H54 (cell line): Measurements from ENCODE around the gene TCEAL6.
"Not testable (repeated sequence)": the region's sequence is repeated elsewhere in the genome, so short reads cannot be mapped to it uniquely, and the experiment has no call there.

Source experiments
- DNase-seq: peaks from one replicate; pipeline ENCODE4 v3.0.0; 2011; ENCODE audit warnings: low spot score, mixed read lengths; ENCODE audit not compliant: insufficient read length
- FAIRE-seq: peaks from 3 replicates; lab custom pipeline; 2011; peaks lifted over from hg19 to GRCh38; lab: Jason Lieb, UNC
- POLR2A ChIP-seq: IDR thresholded peaks from 2 replicates; pipeline ENCODE4 v1.6.1; 2011; ENCODE audit warnings: low read depth, mild to moderate bottlenecking, low read length

Gene TCEAL6

DNA sequence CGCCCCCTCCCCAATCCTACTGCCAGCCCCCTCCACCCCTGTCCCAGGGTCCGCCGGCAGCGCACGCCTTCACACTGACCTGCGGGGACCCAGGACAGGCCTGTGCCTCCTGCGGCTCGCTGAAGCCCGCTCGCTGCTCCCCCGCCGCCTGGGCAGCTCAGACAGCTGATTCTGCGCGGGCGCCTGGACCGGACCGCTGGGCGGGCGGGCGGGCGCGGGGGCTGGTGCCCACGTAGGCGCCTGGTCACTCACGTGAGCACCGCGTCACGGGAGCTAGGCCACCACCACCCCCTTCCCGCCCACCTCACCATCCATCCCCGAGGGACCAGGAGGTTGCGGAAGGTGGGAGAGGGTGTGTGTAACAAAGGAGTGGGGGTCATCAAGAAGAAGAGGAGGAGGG, at the start of gene TCEAL6:
Gene TCEAL6, minus strand, starts transcription at position 208 of the 400 bp plus-strand sequence.
- not testable (repeated sequence) for DNase-seq, FAIRE-seq

DNA sequence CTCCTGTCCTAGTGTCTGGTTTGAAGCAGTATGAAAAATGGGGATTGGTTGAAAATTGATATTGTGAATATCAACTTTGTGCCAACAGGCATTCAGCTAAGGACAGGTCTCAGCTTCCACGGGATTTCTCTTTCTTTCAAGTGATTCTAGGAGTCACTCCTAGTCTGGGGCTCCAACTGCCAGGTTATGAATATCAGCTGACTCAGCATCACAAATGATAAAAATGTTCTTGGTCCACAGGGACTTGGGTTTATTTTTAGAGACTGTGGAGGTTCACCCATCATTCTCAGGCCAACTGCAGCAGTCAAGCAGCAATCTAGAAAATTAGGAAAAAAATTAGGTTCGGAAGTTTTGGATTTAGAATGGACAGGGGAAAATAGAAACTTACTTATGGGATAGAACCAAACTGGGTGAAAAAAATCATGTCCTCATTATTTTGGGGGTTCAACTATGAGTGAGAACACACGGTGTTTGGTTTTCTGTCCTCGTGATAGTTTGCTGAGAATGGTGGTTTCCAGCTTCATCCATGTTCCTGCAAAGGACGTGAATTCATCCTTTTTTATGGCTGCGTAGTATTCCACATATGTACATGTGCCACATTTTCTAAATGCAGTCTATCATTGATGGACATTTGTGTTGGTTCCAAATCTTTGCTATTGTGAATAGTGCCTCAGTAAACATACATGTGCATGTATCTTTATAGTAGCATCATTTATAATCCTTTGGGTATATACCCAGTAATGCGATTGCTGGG, 43.9 kb upstream of the TCEAL6 start:
- no peak for FAIRE-seq
- DNase-seq: no peak
- no peak for TF ChIP-seq POLR2A

DNA sequence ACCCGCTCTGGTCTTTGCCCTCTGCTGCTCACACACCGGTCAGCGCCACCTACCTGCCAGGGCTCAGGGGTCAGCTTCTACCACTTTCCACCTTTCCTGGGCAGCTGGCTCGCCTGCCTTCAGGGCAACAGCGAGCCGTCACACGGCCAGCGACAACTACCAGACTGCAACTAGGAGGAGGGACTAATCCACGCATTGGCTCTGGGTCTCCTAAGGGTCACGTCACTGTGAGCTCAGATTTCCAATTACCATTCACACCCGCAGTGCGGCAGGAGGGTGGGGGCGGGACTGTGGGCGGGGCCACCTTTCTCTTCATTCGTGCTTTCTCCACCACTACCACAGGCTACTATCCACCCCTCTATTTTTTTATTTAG, 13.5 kb upstream of the TCEAL6 start, which contains the start of gene BEX5:
Gene BEX5, minus strand, starts transcription at position 172 of the 374 bp plus-strand sequence. CDS start 1,712 bp downstream, outside the sequence.
- FAIRE-seq (no peak), DNase-seq (no peak)
- no peak for TF ChIP-seq POLR2A

DNA sequence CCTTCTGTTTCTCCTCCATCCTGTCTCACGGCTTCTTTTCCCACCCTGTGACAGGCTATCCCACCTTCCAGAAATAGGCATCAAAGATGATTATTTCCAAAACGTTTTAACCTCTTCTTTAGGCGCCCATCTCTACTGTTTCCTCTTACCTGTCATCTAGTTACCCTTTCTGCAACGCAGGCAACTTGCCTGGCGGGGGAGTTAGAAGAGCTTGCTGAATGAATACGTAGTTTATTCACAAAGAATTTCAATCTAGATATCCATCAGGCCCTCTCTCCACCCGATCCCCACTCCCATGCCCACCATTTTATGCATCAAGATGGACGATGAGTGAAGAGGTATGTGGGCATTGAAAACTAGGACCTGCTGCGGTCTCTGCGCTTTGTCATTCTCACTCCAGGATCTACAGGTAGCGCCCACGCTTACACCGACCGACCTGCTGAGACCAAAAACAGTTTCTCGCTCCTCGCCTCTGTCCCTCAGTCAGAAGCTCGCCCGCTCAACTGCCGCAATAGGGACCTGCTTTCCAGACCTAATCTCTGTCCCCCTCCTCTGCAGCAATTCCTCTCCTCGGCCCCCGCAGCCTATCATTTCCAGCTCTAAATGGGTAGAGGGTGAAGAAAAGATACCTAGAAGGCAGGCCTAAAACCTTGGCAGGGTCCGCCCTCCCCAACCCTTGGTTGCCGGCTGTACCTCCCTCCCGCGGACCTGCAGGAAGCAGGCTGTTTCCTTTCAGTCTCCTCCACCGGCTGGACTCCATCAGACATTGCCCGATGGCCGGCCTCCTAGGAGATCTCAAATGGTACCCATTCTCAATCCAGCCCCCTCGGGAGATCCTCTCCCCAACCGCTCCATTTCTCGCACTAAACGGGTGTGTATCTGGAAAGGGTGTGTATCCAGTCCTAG, 12.9 kb upstream of the TCEAL6 start:
- no peak for FAIRE-seq
- DNase-seq: no peak
- TF ChIP-seq POLR2A: no peak

DNA sequence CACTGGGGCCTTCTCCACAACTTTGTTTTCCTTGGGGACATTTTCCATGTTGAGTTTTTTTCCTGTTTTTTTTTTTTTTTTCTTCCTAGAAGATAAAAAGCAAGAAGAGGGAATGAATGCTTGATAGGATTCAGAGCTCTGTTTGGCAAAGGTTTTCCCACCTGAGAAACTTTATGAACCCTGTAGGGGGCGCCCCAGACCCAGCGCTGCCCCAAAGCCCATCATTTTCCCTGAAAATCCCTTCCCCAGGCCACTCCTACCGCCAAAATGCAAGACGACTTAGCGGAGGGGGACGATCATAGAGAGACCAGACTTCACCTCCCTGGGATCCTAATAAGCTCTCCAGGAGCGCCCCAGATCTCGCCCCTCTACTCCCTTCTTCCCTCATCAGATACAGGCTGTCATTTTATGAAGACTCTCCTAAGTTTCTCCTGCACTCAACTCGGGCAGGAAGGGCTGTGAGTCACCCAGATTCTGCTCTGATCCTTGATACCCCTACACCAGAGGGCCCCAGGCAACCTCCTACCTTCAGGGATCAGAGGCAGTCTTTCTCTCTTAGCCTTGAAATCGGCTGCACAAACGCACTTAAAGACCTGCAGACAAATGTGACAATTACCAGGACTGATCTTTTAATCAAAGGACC, 12.1 kb upstream of the TCEAL6 start:
- DNase-seq (no peak), FAIRE-seq (no peak)
- TF ChIP-seq POLR2A: no peak

DNA sequence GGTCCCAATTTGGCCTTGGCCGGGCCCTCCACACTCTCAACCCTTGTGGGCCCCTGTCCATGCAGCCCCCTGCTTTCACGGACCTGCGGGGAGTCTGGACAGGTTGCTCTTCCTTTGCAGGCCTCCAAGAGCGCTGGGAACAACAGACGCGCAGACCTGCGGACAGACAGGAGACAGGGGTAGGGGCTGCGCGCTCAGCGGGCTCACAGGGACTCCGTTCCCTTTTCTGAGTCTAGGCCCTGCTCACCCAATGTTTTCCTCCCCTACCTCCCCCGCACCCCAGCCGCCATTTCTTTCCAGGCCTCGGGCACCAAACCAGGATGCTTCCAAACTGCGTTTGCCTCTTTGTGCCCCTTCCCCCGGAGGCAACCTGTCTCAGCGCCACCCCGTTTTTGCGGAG, 650 bp downstream of the TCEAL6 start:
- DNase-seq, FAIRE-seq: not testable (repeated sequence)

DNA sequence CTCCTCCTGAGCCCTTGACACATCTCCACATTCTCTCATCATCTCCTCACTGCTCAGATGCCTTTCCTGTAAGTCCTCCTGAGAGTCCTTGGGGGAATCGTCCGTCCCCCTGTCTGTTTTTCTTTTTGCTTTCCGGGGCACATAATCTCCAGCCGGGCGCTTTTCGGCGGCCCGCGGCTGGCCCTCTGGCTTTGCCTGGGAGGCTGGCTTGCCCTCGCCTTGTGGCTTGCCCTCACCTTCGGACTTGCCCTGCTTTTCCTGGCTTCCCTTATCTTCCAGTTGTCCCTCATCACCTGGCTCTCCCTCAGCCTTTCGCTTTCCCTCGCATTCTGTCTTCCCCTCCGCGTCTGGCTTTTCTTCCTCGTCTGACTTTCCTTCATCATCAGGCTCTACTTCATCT, 1.4 kb downstream of the TCEAL6 start:
- not testable (repeated sequence) for DNase-seq, FAIRE-seq

DNA sequence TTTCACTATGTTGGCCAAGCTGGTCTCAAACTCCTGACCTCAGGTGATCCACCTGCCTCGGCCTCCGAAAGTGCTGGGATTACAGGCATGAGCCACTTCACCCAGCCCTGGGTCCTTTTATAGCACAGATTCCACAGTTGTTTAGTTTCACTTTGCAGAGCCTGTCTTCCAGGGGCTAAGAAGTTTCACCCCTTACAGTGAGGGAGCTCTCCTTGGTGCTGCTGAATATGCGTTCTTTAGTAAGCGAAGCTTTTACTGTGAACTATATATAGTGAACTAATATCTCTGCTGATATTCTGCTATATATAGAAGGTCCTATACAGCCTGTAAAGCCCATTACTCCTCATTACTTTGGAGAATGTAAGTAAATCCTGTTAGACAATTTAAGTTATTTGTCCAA, 4.2 kb downstream of the TCEAL6 start:
- TF ChIP-seq POLR2A: no peak
- no peak for FAIRE-seq
- DNase-seq: no peak

DNA sequence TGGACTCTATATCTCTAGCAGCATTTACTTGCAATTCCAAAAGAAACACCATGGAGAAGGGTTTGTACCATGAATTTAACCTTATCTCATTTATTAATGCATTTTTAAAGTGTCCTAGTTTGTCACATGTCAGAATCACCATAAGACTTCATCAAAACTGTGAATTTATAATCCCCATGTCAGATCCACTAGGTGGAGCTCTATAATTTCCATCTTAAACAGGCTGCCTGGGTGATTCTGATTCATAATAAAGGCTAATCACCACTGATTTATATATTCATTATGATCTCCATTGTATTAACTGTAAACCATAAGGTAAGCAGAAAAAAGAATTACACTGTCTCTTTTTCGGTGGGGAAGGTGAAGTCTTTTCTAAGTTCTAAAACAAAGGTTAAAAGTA, 12.8 kb downstream of the TCEAL6 start:
- FAIRE-seq (no peak), DNase-seq (no peak)
- TF ChIP-seq POLR2A: no peak

DNA sequence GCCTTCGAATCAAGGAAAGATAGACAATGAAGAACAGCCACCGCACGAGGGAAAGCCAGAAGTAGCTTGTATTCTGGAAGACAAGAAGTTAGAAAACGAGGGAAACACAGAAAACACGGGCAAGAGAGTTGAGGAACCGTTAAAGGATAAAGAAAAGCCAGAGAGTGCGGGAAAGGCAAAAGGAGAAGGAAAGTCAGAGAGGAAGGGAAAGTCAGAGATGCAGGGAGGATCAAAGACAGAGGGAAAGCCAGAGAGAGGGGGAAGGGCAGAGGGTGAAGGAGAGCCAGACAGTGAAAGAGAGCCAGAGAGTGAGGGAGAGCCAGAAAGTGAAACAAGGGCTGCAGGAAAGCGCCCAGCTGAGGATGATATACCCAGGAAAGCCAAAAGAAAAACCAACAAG, 15.4 kb downstream of the TCEAL6 start:
- TF ChIP-seq POLR2A: no peak
- DNase-seq (no peak), FAIRE-seq (no peak)

DNA sequence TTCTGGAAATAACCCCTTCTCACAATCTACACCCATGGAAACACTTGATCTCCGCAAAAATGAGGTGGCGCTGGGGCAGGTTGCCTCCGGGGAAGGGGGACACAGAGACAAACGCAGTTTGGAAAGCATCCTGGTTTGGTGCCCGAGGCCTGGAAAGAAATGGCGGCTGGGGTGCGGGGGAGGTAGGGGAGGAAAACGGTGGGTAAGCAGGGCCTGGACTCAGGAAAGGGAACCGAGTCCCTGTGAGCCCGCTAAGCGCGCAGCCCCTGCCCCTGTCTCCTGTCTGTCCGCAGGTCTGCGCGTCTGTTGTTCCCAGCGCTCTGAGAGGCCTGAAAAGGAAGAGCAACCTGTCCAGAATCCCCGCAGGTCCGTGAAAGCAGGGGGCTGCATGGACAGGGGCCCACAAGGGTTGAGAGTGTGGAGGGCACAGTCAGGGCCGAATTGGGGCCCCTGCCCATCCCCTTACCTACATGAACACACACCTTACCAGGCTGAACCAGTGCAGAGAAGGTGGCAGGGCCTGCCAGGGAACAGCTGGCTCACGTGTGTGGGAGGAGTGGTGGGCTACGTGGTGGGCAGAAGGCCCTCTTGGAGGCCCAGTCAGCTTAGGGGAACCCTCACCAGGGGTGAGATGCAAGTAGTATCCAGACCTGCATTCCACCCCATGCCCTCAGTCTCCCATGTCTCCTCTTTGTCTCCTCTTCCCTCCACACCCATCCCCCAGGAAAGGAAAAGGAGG, 16.0 kb downstream of the TCEAL6 start:
- DNase-seq, FAIRE-seq: not testable (repeated sequence)

DNA sequence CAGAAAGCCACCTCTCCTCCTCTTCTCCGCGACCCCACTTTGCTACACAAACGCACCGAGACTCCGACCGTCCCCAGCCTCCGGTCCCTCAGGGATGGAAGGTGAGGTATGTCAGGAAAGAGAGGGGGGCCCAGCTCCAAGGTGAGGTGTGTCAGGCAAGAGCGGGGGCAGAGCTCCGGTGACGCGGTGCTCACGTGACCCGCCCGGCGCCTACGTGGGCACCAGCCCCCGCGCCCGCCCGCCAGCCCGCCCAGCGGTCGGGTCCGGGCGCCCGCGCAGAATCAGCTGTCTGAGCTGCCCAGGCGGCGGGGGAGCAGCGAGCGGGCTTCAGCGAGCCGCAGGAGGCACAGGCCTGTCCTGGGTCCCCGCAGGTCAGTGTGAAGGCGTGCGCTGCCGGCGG, 16.8 kb downstream of the TCEAL6 start, which contains the start of gene TCEAL2:
Gene TCEAL2, plus strand, starts transcription at position 244 of the 400 bp plus-strand sequence. CDS start 1,152 bp downstream, outside the sequence.
- not testable (repeated sequence) for DNase-seq

DNA sequence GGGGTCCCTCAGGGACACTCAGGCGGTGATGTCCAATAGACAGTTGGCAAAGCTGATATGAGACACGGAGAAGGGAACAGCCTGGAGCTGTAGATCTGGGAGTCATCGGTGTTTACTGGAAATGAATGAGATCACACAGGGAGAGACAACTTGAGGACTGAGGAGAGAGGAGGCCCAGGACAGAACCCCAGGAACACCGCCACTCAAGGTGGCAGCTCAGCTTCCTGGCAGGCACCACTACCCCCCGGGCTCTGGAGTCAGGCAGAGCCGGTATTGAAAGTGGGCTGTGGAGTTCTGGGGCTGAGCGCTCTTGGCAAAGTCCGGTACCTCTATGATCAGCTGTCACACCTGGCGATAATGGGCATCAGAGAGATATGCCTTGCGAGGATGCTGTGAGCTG, 17.3 kb downstream of the TCEAL6 start:
- not testable (repeated sequence) for FAIRE-seq, DNase-seq

More for the DNA sequence above, 16.8 kb downstream of the TCEAL6 start, which contains the start of gene TCEAL2:
- not testable (repeated sequence) for FAIRE-seq
